ENCODE results near the gene B3GALT6.

The B3GALT6 gene

GRCh38 chr1:1242461-1243265, 10.6 kb downstream of the B3GALT6 start:
- no peak for DNase-seq (ENCODE audit: low read depth)
- H3K4me3 ChIP-seq (ENCODE audit: control insufficient read depth, low read depth, low read length): no peak overlapping the region
- no peak for TF ChIP-seq CTCF (IDR thresholded peaks at IDR 0.05; ENCODE audit: control insufficient read depth, insufficient read depth, low read depth, low read length, missing control alignments)

DNA sequence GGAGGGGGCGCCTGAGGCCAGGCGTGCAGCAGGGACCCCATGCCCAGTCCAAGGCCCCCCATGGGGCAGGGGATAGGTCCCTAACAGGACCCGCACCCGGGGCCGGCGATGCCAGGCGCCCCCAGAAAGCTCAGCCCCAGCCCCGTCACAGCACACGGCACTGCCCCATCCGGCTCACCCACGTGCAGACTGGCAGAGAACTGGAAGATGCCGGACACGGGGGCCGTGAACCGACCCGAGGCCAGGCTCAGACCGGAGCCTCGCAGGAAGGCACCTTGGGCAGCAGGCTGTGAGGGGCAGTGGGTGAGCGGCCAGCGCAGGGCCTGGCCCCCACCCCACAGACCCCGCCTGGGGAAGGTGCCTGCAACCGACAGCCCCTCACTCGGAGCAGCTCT, 11.2 kb downstream of the B3GALT6 start:
- H3K4me3 ChIP-seq (ENCODE audit: control insufficient read depth, low read depth, low read length): no peak overlapping the region
- TF ChIP-seq CTCF (IDR thresholded peaks at IDR 0.05; ENCODE audit: control insufficient read depth, insufficient read depth, low read depth, low read length, missing control alignments): no peak
- no peak for DNase-seq (ENCODE audit: low read depth)

DNA sequence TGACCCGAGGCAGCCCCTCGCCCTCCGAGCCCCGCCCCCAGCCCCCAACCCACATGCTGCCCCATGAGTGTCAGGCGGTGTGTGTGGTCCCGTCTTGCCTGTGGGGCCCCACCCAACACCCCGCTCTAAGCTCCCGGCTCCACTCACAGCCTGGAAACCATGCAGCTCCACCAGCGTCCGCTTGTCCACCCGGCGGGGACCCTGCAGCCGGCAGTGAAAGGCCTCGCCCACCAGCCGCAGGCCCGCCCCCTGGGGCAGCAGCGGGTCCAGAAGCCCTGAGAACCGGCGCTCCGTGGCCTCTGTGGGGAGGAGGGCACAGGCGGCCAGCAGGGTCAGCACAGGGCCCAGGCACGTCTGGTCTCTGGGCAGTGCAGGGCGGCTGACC, 11.8 kb downstream of the B3GALT6 start:
- H3K4me3 ChIP-seq (ENCODE audit: control insufficient read depth, low read depth, low read length): no peak overlapping the region
- DNase-seq (ENCODE audit: low read depth): no peak
- no peak for TF ChIP-seq CTCF (IDR thresholded peaks at IDR 0.05; ENCODE audit: control insufficient read depth, insufficient read depth, low read depth, low read length, missing control alignments)

DNA sequence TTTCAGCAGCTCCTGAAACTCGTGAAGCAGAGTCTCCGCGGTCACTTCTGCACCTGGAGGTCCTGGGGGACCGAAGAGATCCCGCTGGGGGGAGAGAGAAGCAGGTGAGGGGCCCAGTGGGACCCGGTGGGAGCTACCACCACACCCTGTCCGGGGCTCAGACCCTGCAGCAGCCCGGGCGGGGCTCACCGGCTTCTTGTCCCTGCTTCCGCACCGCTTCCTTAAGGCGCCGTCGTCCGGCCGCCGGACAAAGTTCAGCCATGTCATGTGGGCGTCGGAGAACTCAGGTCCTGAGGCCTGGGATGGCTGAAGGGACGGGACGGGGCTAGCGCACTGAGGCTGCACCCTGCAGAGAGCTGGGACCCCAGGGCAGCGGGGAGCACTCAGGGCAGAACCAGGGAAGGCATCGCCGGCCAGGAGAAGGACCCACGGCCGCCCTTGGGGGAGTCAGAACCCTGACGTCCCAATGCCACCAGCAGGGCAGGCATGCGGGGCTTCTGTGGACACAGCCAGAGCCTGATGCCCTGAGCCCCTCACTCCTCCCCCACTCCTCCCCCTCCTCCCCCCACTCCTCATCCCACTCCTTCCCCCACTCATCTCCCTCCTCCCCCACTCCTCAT, 12.3 kb downstream of the B3GALT6 start:
- H3K4me3 ChIP-seq (ENCODE audit: control insufficient read depth, low read depth, low read length): no peak overlapping the region
- TF ChIP-seq CTCF (IDR thresholded peaks at IDR 0.05; ENCODE audit: control insufficient read depth, insufficient read depth, low read depth, low read length, missing control alignments): no peak
- DNase-seq (ENCODE audit: low read depth): no peak

DNA sequence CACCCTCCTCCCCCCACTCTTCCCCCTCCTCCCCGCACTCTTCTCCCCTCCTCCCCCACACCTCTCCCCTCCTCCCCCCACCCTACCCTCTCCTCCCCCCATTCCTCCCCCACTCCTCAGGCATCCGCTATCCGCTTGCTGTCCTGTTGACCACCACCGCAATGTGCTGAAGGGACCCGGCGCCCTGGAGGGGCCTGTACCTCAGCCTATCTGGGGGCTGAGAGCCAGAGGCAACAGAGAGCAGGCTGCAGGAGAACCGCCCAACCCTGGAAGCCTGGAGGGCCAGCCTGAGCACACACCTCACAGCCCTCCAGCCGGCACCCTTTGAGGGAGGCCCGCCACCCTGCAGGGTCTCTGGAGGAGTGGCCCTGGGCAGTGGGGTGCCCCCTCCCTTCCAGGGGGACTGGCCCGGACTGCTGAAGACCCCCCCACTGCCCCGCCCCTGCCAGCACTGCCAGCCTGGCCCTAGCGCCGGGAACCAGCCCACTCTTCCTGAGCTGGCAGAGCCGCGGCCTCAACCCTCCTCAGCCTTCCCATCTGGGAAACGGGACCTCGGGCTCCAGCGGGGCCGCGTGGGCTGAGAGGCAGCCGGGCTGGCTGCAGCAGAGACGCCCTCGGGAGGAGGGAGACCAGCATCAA, 13.3 kb downstream of the B3GALT6 start:
- DNase-seq (ENCODE audit: low read depth): no peak
- no peak for TF ChIP-seq CTCF (IDR thresholded peaks at IDR 0.05; ENCODE audit: control insufficient read depth, insufficient read depth, low read depth, low read length, missing control alignments)
- no peak overlapping the region for H3K4me3 ChIP-seq (ENCODE audit: control insufficient read depth, low read depth, low read length)

DNA sequence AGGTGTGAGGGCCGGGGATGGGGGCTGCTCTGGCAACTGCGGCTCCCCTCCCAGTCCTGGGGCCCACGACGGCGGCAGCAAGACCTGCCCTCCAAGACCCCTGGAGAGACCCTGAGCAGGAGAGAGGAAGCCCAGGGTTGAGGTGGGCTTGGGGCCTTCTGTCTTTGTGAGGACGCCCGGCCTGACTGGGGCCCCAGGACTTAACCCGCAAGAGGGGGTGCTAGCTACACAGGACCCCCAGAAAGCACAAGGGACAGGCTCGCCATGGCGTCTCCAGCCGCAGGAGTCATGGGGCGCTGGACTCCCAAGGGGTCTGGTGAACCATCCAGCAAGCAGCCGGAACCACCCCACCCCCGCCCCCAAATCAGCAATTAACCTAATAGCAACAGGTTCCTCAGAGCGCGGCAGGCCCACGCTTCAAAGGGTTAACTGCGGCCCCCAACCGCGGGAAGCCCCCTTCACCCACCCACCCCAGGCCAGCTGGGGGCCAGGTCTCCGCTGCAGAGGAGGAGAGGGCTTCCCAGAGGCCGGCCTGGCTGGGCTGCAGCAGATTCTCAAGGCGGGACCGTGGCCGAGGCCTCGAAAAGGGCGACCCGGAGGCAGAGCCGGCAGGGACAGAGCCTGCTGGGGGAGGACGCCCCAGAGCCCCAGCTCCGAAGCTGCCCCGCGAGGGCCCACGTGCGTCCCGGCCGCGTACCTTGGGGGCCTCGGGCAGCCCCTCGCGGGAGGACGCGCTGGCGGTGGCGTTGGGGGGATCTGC, 14.0 kb downstream of the B3GALT6 start:
- no peak for TF ChIP-seq CTCF (IDR thresholded peaks at IDR 0.05; ENCODE audit: control insufficient read depth, insufficient read depth, low read depth, low read length, missing control alignments)
- H3K4me3 ChIP-seq (ENCODE audit: control insufficient read depth, low read depth, low read length): no peak overlapping the region

More for the DNA sequence above, 14.0 kb downstream of the B3GALT6 start:
- DNase-seq (ENCODE audit: low read depth): no peak
